NCI-H524 treated with DMSO at 0.1 percent for 48 hours (cell line): ENCODE data around the gene GGCT.
"Not testable (repeated sequence)": the region's sequence is repeated elsewhere in the genome, so short reads cannot be mapped to it uniquely, and the experiment has no call there.

ENCODE experiments used
- DNase-seq: peaks from one replicate; lab custom pipeline; 2025; lab: John Stamatoyannopoulos, UW

Gene GGCT

GRCh38 chr7:30515761-30516160, 11.1 kb upstream of the GGCT start:
- no peak for DNase-seq

- DNase-seq, result no peak
These were observed 10.1 kb upstream of the GGCT start for GRCh38 chr7:30514776-30515175.

DNA sequence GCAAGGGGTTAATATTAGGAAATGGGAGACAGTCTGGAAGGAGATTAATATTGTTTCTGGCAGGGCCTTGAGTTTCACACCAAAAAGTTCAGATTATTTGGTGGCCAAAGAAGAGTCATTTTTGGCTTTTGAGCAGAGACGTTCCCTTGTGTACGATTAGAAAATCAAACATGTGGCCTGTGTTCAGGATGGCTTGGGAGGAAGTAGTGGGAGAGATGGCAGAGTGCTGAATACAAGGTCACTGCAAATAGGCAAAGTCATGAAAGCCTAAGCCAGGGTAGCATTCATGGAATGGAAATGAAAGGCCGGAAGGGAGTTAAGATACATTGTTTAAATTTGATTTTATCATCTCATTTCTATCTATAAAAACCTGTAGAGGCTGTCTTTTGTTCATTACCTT, 9.5 kb upstream of the GGCT start:
- no peak for DNase-seq

DNA sequence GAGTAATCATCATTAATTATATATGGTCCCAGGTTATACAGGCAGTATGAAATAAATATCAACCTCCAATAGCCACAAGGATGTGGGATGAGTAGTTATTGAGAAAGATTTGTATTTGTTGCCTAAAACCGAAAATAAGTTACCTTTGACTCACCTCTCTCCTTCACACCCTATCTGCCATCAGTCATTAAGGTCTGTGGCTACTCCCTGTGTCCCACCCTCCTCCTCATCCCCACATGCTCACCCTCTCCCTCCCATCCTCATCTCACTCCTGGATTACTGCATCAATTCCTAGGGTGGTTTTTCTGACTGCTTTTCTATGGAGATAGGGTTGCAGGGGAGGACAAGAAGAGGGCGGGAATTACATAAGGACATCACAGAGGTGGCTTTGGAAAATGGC, 9.1 kb upstream of the GGCT start:
- no peak for DNase-seq

GRCh38 chr7:30511973-30512662, 7.5 kb upstream of the GGCT start:
- no peak for DNase-seq

DNA sequence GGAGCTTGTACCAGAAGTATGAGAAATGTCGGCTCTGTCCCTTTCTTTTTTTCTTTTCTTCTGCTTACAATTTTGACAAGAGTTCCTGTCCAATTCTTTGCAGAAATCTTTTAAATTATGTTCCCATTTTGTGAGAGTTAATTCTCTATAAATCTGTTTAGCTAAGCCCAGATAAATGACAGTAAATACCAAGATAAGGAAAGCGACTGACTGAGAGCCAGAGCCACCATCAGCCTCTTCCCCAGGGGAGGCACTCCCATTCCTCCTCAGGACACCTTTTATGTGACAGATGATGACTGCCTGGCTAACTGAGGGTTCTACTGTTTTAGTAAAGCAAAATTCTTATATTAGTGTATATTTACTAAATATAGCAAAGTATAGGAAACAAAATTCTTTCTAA, 6.9 kb upstream of the GGCT start:
- no peak for DNase-seq

DNA sequence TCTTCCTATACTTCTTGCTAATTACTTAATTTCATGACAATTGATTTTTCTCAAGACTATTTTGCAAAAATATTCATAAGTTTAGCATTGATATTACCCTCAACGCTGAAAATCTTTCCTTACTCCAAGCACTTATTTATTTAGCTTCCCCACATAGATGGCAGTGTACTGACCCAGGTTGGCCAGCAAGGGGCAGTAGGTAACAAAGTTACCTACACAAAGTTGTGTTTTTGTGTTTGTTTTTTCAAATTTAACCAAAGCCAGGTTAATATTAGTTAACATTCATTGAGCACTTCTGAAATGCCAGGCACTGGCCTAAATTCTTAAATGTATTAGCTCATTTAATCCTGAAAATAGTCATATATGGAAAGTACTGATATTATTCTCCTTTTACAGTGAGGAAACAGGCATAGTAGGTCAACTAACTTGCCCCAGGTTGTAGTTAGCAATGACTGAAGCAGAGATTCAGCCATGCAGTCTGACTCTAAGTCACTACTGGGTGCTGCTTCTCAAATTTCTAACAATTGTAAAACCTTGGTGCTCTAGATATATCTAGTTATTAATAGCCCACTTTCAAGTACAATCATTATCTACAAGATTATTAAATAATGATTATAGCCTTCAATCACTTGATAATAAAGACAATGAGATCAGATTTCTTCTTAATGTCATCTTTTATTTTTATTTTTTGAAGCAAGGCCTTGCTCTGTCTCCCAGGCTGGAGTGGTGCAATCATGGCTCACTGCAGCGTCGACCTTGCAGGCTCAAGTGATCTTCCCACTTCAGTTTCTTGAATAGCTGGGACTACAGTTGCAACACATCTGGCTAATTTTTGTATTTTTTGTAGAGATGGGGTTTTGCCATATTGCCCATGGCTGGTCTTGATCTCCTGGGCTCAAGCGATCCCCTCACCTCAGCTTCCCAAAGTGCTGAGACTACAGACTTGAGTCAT, 5.8 kb upstream of the GGCT start:
- DNase-seq, result no peak

- DNase-seq, result not testable (repeated sequence)
These were observed 4.7 kb upstream of the GGCT start for GRCh38 chr7:30509171-30509857.

GRCh38 chr7:30507346-30507900, 2.8 kb upstream of the GGCT start:
- DNase-seq, result not testable (repeated sequence)

GRCh38 chr7:30505174-30505697, 607 bp upstream of the GGCT start:
- DNase-seq, result no peak

DNA sequence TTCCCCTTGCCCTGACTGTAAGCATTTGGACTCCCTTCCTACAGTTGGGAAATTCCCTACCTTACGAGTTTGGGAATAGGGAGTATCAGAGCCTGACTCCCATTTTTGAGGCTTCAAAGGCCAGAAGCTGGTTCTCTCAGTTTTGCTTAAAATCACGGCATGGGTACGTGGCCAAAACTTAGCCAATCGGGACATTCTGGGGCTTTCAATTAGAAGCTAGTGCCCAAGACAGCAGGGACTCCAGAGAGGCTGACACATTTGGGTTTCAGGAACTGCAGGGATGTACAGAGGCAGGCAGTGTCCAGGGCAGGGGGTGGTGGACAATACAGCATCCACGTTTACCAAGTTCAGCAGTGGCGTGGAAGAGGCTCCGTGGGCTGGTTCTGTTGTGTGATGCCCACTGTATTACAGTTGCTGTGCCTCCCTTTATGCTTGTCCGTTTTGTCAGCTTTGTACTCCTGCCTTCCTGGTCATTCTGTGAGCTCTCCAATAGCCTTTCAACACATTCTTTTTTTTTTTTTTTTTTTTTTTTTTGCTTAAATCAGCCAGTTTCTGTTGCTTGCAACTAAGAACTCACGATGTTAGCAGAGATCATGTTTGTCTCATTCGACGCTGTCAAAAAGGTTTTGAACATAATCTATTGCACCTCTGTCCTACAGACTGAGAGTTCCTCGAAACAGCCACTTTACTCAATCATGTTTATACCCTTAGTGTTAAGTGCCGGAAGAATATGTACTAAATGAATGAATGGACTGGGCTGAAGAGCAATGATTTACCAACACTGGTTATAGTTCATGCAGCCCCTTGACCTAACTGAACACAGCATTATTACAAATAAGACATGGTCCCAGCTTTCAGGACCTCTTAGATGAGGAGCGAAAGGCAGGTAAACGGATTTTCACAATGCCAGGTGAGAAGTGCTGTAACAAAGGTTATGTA, 1.1 kb downstream of the GGCT start:
- no peak for DNase-seq

- DNase-seq, result no peak
These were observed 2.0 kb downstream of the GGCT start for GRCh38 chr7:30502470-30503251.

DNA sequence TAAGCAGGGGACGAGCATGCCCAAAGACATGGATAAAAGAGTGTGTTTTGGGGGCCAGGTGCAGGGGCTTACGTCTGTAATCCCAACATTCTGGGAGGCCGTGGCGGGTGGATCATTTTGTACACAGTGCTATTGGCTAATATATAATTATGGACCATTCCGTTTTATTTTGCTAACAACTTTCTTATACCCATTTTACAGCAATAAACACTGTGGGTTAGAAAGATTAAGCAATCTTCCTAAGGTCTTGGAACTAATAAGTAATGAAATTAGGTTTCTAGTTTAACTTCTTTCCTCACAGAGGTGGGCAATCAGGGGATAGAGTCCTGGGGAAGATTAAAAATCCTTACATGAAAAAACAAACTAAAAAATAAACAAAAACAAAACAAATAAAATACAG, 3.4 kb downstream of the GGCT start:
- no peak for DNase-seq

DNA sequence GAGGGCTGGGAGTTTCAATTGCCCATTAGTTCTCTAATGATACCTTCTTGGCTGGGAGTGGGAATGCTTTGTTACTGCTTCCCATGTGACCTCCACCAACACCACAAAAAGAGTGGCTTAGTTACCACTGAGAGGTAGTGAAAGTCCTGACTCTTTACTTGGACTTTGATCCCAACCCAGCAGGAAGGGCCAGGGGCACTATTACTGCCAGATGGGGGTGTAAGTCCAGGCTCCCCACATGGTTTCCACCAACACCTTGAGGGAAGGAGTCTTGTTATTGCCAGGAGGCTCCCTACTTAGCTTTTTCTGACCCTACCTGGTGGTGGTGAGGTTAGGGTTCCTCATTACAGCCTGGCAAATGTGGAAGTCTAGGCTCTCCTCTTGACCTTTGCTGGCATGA, 11.4 kb downstream of the GGCT start:
- DNase-seq, result no peak

- DNase-seq, result no peak
These were observed 13.2 kb downstream of the GGCT start for GRCh38 chr7:30491417-30491816.

DNA sequence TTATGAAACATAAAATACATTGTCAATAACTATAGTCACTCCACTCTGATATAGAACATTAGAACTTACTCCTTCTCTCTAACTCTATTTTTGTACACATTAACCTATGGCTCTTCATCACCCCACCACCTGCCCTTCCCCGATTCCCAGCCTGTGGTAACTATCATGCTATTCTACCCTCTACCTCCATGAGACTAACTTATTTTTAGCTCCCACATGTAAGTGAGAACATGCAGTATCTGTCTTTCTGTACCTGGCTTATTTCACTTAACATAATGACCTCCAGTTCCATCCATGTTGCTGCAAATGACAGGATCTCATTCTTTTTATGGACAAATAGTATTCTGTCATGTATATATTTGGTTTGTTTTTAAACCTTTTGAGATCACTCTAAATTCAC, 17.3 kb downstream of the GGCT start:
- DNase-seq, result no peak

DNA sequence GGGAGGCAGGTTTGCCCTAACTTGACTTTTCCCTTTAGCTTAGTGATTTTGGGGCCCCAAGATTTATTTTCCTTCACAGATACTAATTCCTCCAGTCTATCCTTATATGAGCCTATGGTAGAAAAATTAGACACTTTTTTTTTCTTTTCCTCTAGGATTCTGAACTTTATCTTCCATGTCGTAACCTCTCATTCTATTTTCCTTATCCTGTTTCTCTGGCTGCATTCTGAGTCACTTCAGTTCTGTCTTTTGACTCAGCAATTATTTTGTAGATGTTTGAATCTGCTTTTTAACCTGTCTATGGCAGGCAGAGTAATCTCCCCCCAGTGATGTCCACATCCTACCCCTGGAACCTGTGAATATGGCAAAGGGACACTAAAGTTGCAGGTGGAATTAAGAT, 19.0 kb downstream of the GGCT start:
- DNase-seq, result no peak

DNA sequence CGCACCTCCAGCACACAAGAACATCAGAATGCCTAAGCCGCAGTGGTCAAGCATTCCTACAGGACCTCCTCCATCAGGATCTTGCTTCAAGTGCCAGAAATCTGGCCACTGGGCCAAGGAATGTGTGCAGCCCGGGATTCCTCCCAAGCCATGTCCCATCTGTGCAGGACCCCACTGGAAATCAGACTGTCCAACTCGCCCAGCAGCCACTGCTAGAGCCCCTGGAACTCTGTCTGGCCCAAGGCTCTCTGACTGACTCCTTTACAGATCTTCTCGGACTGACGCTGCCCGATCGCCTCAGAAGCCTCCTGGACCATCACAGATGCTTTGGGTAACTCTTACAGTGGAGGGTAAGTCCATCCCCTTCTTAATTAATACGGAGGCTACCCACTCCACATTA, 23.2 kb downstream of the GGCT start:
- DNase-seq, result not testable (repeated sequence)

DNA sequence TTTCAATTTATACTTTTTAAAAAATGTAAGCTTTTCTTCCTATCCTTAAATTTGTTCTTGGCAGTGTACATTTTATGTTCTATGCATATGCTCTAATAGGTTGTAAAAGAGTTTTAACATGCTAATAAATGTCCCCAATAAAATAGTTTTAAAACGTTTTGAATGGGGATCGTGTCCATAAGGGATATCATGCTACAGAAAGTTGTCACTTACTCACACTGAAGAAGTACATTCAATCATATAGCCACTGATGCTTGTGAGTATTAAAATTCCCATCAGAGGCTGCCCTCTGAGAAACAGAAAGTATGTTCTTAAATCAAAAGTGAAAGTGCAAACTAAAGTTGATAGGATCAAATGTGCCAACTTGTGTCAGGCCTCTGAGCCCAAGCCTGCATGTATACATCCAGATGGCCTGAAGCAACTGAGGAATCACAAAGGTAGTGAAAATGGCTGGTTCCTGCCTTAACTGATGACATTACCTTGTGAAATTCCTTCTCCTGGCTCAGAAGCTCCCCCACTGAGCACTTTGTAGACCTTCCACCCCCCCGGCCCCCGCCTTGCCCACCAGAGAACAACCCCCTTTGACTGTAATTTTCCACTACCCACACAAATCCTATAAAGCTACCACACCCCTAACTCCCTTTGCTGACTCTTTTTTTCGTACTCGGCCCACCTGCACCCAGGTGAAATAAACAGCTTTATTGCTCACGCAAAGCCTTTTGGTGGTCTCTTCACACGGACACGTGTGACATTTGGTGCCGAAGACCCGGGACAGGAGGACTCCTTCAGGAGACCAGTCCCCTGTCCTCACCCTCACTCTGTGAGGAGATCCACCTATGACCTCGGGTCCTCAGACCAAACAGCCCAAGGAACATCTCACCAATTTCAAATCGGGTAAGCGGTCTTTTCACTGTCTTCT, 25.2 kb downstream of the GGCT start:
- DNase-seq, result no peak
